ENCODE measurements around the gene NOTCH3. TPM values are rescaled to one million over a fixed set of nuclear protein-coding genes. Genes with fewer than 3 reads are reported as not detected.

The NOTCH3 gene
- total RNA-seq = 91.8 TPM

DNA sequence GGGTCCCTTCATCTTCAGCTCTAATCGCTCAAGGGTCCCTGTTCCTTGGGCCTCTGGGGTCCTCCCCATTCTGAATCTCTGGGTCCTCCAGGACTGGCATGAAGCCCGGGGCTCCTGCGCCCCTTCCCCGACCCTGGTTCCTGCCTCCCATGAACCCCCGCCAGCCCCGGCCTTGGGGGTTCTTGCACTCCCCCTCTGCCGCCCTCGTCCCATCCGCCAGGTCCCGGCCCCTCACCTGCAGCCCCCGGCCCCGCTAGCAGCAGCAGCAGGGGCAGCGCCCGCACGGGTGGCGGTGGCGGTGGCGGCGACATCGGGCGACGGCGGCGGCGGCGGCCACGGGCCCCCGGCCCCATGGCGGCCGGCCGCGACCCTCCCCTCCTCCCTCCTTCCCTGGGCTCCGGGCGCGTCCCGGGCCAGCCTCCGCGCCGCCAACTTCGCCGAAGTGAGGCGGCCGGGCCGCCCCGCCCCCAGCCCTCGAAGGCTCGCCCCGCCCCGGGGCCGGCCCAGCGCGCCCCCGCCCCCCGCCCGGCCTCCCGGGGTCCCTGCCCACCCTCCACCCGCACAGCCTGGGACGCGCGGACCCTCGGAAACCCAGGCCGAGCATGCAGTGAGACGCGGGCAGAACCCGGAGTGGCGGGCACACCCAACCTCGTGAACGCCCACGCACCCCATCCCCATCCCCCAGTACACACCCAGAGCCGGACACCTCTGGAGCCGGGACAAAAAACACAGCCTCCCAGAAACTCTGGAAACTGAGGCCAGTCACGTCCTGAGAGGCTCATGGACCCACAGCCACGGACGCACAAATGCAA, at the start of gene NOTCH3:
NOTCH3 (minus strand) TSS at position 443 of the 812 bp plus-strand sequence; CDS start at position 353, 90 bp downstream.

Other genes with a start within 250 kb of the NOTCH3 start
- gene SLC1A6, start 221.1 kb downstream of the NOTCH3 start, total RNA-seq = 12.4 TPM
- 0.27 TPM for gene CASP14, start 151.5 kb downstream of the NOTCH3 start, total RNA-seq
- not detected for gene OR1I1, start 118.8 kb downstream of the NOTCH3 start, total RNA-seq
- 23.3 TPM for gene SYDE1, start 93.6 kb downstream of the NOTCH3 start, total RNA-seq
- 1.9 TPM for gene EPHX3, start 31.5 kb upstream of the NOTCH3 start, total RNA-seq
- 38.6 TPM for gene BRD4, start 131.5 kb upstream of the NOTCH3 start, total RNA-seq
- gene AKAP8, start 178.8 kb upstream of the NOTCH3 start, total RNA-seq = 38.9 TPM
- gene AKAP8L, start 218.0 kb upstream of the NOTCH3 start, total RNA-seq = 125 TPM
- gene WIZ, start 249.0 kb upstream of the NOTCH3 start, total RNA-seq = 26.1 TPM

Data from camera-type eye (tissue), 1 donor.